Psoas muscle (tissue), 8 donors: ENCODE data around the gene ICE1. TPM values are rescaled to one million over a fixed set of nuclear protein-coding genes. Genes with fewer than 3 reads are reported as not detected.

Experiments
- ATAC-seq, 4 donors: fragments of 200-7000 bp; cut with Tn5 transposase; one replicate each; pipeline ENCODE4 v1.9.1; 2020; ENCODE audit warnings: moderate library complexity in 3 of 4, mild to moderate bottlenecking in 2 of 4
- DNase-seq, 2 donors: peaks; one replicate each; pipeline ENCODE4 v3.0.0-alpha.2; 2020
- H3K27ac ChIP-seq: fragments of 200-600 bp; one replicate; pipeline ENCODE4 v1.8.0; 2022
- H3K27me3 ChIP-seq, 3 donors: fragments of 200-600 bp in 1 of 3; one replicate each; pipeline versions ENCODE4 v1.6.1 to v1.8.0; 2013 to 2022; ENCODE audit warnings: low read length in 2 of 3, mild to moderate bottlenecking in 2 of 3, moderate library complexity in 1 of 3; ENCODE audit not compliant: insufficient read depth in 3 of 3
- H3K36me3 ChIP-seq, 2 donors: fragments of 200-600 bp in 1 of 2; one replicate each; pipeline versions ENCODE4 v1.6.1 to v1.8.0; 2013 to 2022; ENCODE audit warnings: low read depth in 1 of 2, mild to moderate bottlenecking in 1 of 2, moderate library complexity in 1 of 2; ENCODE audit not compliant: insufficient read depth in 1 of 2
- H3K4me1 ChIP-seq: fragments of 200-600 bp; one replicate; pipeline ENCODE4 v1.8.0; 2022
- H3K4me3 ChIP-seq: fragments of 200-600 bp; one replicate; pipeline ENCODE4 v1.8.0; 2022; ENCODE audit warnings: mild to moderate bottlenecking
- H3K9me3 ChIP-seq: fragments of 200-600 bp; one replicate; pipeline ENCODE4 v1.8.0; 2022
- WGBS, 3 donors: extraction: QIAGEN DNeasy Blood & Tissue Kit; methylation state at CpG; one replicate each; pipeline versions ENCODE4 v1.1.6 to v1.1.7; 2013; 5-methylcytosine and 5-hydroxymethylcytosine counted together
- intact Hi-C, 2 donors: fragments of 100-400 bp; cut with DNase I; formaldehyde crosslinking; loops; one replicate each; pipeline versions ENCODE4 v1.11.0 to v1.14.2; 2022
- polyA plus RNA-seq, 3 donors: library from polyadenylated mRNA; stranded (reverse); fragments of 200-250 nt; gene quantifications; one replicate each; pipeline ENCODE4 v1.2.3, GENCODE V29; 2013
- total RNA-seq, 4 donors: library from RNA; stranded (reverse); fragmentation: NEBNext Ultra II Directional in 2 of 4; extraction: Animal tissue kit (Norgen Biotek cat#: 25700) in 2 of 4; gene quantifications; one replicate each; pipeline versions ENCODE4 v1.2.1 to v1.2.4, GENCODE V29; 2021 to 2023
- TF ChIP-seq, protein P1 (sequence below): fragments of 200-600 bp; IDR thresholded peaks from one replicate; pipeline ENCODE4 v1.8.0; 2022; ENCODE audit warnings: antibody characterized with exemption
- donor health status: healthy with polysubstance abuse.
- donor health status: DM: no; HTN: no; CAD: no; lungs with moderate emphysema.
- donor health status: Bipolar disorder and iron deficiency.
- donor health status: healthy.
- donor health status: DM: yes; HTN: yes; CAD: no.
- donor health status: DM: no; HTN: no; CAD: no.
- donor health status: DM: no; HTN: no; CAD: no.
- donor health status: DM: yes; HTN: yes; CAD: no.

The ICE1 gene
- total and polyA plus RNA-seq, 7 donors = 9.9 to 33.6 (median 26.4) TPM

DNA sequence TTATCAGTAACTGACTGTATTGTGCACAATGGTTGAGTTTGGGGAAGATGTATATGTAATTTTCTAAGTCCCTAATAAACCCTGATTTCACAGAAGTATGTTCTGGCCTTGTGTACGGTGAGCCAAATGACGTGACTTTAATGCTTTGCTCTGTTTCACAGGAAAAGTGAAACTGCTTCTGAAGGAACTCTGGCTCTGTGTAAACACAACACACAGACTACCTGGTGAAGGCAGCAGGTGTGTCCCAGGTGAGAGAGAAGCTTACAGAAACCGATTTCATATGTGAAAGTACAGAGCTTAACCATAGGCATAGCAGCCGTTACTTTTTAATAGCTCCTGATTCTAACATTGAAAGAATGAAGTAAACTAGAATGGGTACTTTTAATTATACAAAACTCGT is 31.9 kb downstream of the ICE1 start:
- Histone ChIP-seq H3K9me3 (no peaks in the 10 kb centered on the region), H3K4me1 (no peaks in the 10 kb centered on the region), H3K4me3 (no peak overlapping the region), H3K27ac (no peak overlapping the region), H3K27me3 (no peaks in the 10 kb centered on the region), H3K36me3 (peaks cover 9 to 99% of the 10 kb centered on the region in 2 donors)
- TF ChIP-seq, protein P1, sequence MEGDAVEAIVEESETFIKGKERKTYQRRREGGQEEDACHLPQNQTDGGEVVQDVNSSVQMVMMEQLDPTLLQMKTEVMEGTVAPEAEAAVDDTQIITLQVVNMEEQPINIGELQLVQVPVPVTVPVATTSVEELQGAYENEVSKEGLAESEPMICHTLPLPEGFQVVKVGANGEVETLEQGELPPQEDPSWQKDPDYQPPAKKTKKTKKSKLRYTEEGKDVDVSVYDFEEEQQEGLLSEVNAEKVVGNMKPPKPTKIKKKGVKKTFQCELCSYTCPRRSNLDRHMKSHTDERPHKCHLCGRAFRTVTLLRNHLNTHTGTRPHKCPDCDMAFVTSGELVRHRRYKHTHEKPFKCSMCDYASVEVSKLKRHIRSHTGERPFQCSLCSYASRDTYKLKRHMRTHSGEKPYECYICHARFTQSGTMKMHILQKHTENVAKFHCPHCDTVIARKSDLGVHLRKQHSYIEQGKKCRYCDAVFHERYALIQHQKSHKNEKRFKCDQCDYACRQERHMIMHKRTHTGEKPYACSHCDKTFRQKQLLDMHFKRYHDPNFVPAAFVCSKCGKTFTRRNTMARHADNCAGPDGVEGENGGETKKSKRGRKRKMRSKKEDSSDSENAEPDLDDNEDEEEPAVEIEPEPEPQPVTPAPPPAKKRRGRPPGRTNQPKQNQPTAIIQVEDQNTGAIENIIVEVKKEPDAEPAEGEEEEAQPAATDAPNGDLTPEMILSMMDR = no peak
- DNase-seq (no peak), ATAC-seq (no peak)
- intact Hi-C loops = no loop called here
- 93 to 96% (median 96%) methylated on average over 5 of the region's 5 CpGs for WGBS, 3 donors

DNA sequence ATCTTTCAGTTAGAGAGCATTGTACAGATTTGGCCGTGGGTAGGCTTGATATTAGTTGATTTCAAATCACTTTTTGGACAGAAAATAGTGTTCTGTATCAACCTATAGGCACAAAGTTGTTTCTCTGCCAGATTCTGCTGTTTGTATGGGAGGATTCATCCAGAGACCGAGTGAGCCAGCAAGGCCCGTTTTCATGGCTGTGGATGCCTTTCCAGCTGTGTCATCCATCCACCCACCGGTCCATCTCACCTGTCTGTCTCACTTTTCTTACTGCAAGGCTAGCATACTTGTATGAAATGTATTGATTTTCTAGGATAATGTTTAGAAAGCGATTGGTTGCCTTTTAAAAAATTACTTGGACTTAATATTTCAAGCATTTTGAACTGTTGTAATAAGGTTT is 34.4 kb downstream of the ICE1 start:
- H3K9me3 ChIP-seq = no peaks in the 10 kb centered on the region
- TF ChIP-seq, protein P1 = no peak
- ATAC-seq = no peak
- 79 to 89% (median 81%) methylated on average over 5 of the region's 5 CpGs for WGBS, 3 donors
- no peak overlapping the region for H3K4me3 ChIP-seq
- peaks cover 14 to 100% of the 10 kb centered on the region in 2 donors for H3K36me3 ChIP-seq
- H3K27me3 ChIP-seq = no peaks in the 10 kb centered on the region
- intact Hi-C loops = no loop called here
- no peak overlapping the region for H3K27ac ChIP-seq
- H3K4me1 ChIP-seq = no peaks in the 10 kb centered on the region
- DNase-seq = no peak

DNA sequence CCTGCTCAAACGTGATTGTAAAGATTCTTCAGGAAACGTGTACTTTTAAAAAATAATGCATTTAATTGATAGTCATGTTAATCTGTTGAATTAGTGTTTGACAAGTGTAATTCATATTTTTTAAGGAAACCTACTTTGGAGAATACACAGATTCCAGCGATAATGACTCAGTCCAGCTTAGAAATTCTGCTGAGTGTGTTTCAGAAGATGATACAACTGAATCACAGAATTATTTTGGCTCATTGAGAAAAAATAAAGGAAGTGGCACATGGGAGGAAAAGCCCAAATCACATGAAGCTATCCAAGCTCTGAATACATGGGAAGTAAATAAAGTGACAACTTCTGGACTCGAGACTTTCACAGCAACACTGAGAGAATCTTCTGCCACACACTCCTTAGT is 37.8 kb downstream of the ICE1 start:
- TF ChIP-seq, protein P1 = no peak
- no peak overlapping the region for H3K4me3 ChIP-seq
- ATAC-seq (no peak), DNase-seq (no peak)
- H3K36me3 ChIP-seq = peaks cover 14 to 100% of the 10 kb centered on the region in 2 donors
- no peaks in the 10 kb centered on the region for H3K9me3 ChIP-seq
- 87 to 93% (median 91%) methylated on average over 4 of the region's 4 CpGs for WGBS, 3 donors
- H3K27me3 ChIP-seq = no peaks in the 10 kb centered on the region
- intact Hi-C loops = no loop called here
- no peaks in the 10 kb centered on the region for H3K4me1 ChIP-seq
- no peak overlapping the region for H3K27ac ChIP-seq

- no peak overlapping the region for H3K27ac ChIP-seq
- 96 to 98% (median 96%) methylated on average over 4 of the region's 4 CpGs for WGBS, 3 donors
- no peak overlapping the region for H3K4me3 ChIP-seq
- H3K27me3 ChIP-seq = no peaks in the 10 kb centered on the region
- H3K9me3 ChIP-seq = no peaks in the 10 kb centered on the region
- TF ChIP-seq, protein P1 = no peak
- H3K4me1 ChIP-seq = no peaks in the 10 kb centered on the region
- H3K36me3 ChIP-seq = peaks cover 14 to 100% of the 10 kb centered on the region in 2 donors
- intact Hi-C loops = no loop called here
- ATAC-seq (no peak), DNase-seq (no peak)
Measured at GRCh38 chr5:5461012-5461411, 38.5 kb downstream of the ICE1 start.

DNA sequence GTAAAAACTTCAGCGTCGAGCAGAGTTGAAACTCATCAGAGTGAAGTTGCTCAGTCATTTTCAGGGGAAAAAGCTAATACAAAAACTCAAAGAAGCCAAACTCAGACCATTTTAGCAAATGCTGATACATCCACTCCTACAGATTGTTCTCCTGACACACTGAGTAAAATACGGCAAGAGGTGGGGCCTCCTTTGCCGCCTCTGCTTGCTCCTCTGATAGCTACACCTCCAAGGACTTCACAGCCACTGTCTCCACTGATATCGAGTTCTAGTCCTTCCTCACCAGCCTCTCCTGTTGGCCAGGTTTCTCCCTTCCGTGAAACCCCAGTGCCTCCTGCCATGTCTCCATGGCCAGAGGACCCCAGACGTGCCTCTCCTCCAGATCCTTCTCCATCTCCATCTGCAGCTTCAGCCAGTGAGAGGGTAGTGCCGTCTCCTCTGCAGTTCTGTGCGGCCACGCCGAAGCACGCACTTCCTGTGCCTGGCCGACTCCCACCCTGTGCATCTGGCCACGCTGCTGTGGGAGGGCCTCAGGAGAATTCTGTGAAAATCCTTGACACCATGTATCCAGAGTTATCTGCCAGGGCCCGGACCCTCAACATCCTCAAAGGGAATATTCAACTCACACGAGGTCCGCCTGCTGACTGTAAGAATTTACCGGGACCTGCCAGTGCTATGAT is 41.7 kb downstream of the ICE1 start:
- WGBS, 3 donors = 90 to 94% (median 91%) methylated on average over 18 of the region's 18 CpGs
- Histone ChIP-seq H3K27ac (no peak overlapping the region), H3K27me3 (no peaks in the 10 kb centered on the region), H3K4me1 (no peaks in the 10 kb centered on the region), H3K36me3 (peaks cover 14 to 97% of the 10 kb centered on the region in 2 donors), H3K9me3 (no peaks in the 10 kb centered on the region), H3K4me3 (no peak overlapping the region)
- intact Hi-C loops = no loop called here
- ATAC-seq (no peak), DNase-seq (no peak)
- TF ChIP-seq, protein P1 = no peak
